Ovary (tissue), 3 donors: ENCODE measurements around the gene SCAPER.
"Not testable (repeated sequence)": the region's sequence is repeated elsewhere in the genome, so short reads cannot be mapped to it uniquely, and the experiment has no call there.

ENCODE experiments used
- POLR2A ChIP-seq: fragments of 450-650 bp; IDR thresholded peaks from one replicate; pipeline ENCODE4 v1.6.1; 2017; ENCODE audit warnings: antibody characterized with exemption, mild to moderate bottlenecking, moderate library complexity
- TF ChIP-seq, protein P1 (sequence below), 3 donors: fragments of 450-650 bp in 2 of 3; fragments of 200-600 bp in 1 of 3; IDR thresholded peaks; one replicate each; pipeline versions ENCODE4 v1.5.1 to v1.8.0; 2016 to 2022; ENCODE audit warnings: antibody characterized with exemption in 3 of 3, mild to moderate bottlenecking in 1 of 3
- donor health status: DM: no; HTN: no; CAD: no.

DNA sequence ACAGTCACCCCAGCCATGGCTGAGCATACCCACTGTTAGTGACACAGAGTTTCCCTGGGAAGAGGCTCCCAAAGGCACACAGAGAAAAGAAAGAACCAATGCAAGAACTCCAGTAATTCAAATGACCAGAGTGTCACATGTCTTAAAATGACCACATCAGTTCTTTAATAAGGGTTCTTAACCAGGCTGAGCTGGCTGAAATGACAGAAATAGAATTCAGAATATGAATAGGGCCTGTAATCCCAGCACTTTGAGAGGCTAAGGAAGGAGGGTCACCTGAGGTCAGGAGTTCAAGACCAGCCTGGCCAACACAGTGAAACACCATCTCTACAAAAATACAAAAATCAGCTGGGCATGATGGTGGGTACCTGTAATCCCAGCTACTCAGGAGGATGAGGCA is 54.8 kb downstream of the SCAPER start:
- TF ChIP-seq, protein P1, sequence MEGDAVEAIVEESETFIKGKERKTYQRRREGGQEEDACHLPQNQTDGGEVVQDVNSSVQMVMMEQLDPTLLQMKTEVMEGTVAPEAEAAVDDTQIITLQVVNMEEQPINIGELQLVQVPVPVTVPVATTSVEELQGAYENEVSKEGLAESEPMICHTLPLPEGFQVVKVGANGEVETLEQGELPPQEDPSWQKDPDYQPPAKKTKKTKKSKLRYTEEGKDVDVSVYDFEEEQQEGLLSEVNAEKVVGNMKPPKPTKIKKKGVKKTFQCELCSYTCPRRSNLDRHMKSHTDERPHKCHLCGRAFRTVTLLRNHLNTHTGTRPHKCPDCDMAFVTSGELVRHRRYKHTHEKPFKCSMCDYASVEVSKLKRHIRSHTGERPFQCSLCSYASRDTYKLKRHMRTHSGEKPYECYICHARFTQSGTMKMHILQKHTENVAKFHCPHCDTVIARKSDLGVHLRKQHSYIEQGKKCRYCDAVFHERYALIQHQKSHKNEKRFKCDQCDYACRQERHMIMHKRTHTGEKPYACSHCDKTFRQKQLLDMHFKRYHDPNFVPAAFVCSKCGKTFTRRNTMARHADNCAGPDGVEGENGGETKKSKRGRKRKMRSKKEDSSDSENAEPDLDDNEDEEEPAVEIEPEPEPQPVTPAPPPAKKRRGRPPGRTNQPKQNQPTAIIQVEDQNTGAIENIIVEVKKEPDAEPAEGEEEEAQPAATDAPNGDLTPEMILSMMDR (IDR thresholded peaks at IDR 0.05): not testable (repeated sequence)
- not testable (repeated sequence) for TF ChIP-seq POLR2A
